Colonic mucosa (tissue), 4 donors: ENCODE results near the gene C2orf66. TPM values are rescaled to one million over a fixed set of nuclear protein-coding genes. Genes with fewer than 3 reads are reported as not detected.

Source experiments
- DNase-seq: peaks from one replicate; pipeline ENCODE4 v3.0.0-alpha.2; 2020
- H3K27ac ChIP-seq: fragments of 200-600 bp; one replicate; pipeline ENCODE4 v1.8.0; 2021
- H3K27me3 ChIP-seq: fragments of 200-600 bp; one replicate; pipeline ENCODE4 v1.8.0; 2021
- H3K36me3 ChIP-seq: fragments of 200-600 bp; one replicate; pipeline ENCODE4 v1.8.0; 2021
- H3K4me1 ChIP-seq: fragments of 200-600 bp; one replicate; pipeline ENCODE4 v1.8.0; 2021; ENCODE audit warnings: mild to moderate bottlenecking
- H3K4me3 ChIP-seq: fragments of 200-600 bp; one replicate; pipeline ENCODE4 v1.8.0; 2021
- H3K9ac ChIP-seq, 2 donors: one replicate each; pipeline ENCODE4 v1.7.0; 2013; ENCODE audit warnings: control low read depth in 2 of 2, low read depth in 2 of 2, low read length in 2 of 2
- H3K9me3 ChIP-seq: fragments of 200-600 bp; one replicate; pipeline ENCODE4 v1.8.0; 2021
- CTCF ChIP-seq: fragments of 200-600 bp; IDR thresholded peaks from one replicate; pipeline ENCODE4 v1.8.0; 2022; ENCODE audit warnings: antibody characterized with exemption, mild to moderate bottlenecking
- intact Hi-C: fragments of 100-400 bp; cut with DNase I; formaldehyde crosslinking; loops from one replicate; pipeline ENCODE4 v1.14.1; 2022
- total RNA-seq, 2 donors: library from RNA; stranded (reverse); fragmentation: NEBNext Ultra II Directional in 1 of 2; extraction: Animal tissue kit (Norgen Biotek cat#: 25700) in 1 of 2; gene quantifications; one replicate each; pipeline ENCODE4 v1.2.1, GENCODE V29; 2021
- donor health status: healthy.
- donor health status: DM: no; HTN: no; CAD: no.
- donor health status: DM: no; HTN: no; CAD: no.

The C2orf66 gene
- total RNA-seq, 2 donors from 2014 or later = 0.19 TPM; not detected in 1

GRCh38 chr2:196827356-196827755 lies 18.2 kb upstream of the C2orf66 start:
- Histone ChIP-seq H3K4me3 (no peak overlapping the region), H3K4me1 (no peaks in the 10 kb centered on the region), H3K9me3 (no peaks in the 10 kb centered on the region), H3K27me3 (no peaks in the 10 kb centered on the region), H3K9ac (no peak overlapping the region), H3K36me3 (no peaks in the 10 kb centered on the region), H3K27ac (no peak overlapping the region)
- intact Hi-C loops = no loop called here
- no peak for DNase-seq
- TF ChIP-seq CTCF = no peak

- Histone ChIP-seq H3K4me3 (no peak overlapping the region), H3K9ac (no peak overlapping the region), H3K36me3 (no peaks in the 10 kb centered on the region), H3K27me3 (no peaks in the 10 kb centered on the region), H3K4me1 (no peaks in the 10 kb centered on the region), H3K9me3 (no peaks in the 10 kb centered on the region), H3K27ac (no peak overlapping the region)
- intact Hi-C loops = no loop called here
- TF ChIP-seq CTCF = no peak
- no peak for DNase-seq
Observed at GRCh38 chr2:196823750-196824522, 14.8 kb upstream of the C2orf66 start.

GRCh38 chr2:196821195-196821594 lies 12.0 kb upstream of the C2orf66 start:
- DNase-seq = no peak
- no peak overlapping the region for H3K27ac ChIP-seq
- no peak for TF ChIP-seq CTCF

GRCh38 chr2:196808083-196808665 lies 981 bp downstream of the C2orf66 start:
- TF ChIP-seq CTCF = no peak

More at GRCh38 chr2:196821195-196821594, 12.0 kb upstream of the C2orf66 start:
- Histone ChIP-seq H3K27me3 (no peaks in the 10 kb centered on the region), H3K9ac (no peak overlapping the region), H3K9me3 (no peaks in the 10 kb centered on the region), H3K4me3 (no peak overlapping the region), H3K36me3 (no peaks in the 10 kb centered on the region), H3K4me1 (no peaks in the 10 kb centered on the region)
- intact Hi-C loops = no loop called here

GRCh38 chr2:196804381-196804780 lies 4.8 kb downstream of the C2orf66 start:
- Histone ChIP-seq H3K4me3 (no peak overlapping the region), H3K27ac (no peak overlapping the region), H3K27me3 (no peaks in the 10 kb centered on the region), H3K4me1 (no peaks in the 10 kb centered on the region), H3K36me3 (no peaks in the 10 kb centered on the region), H3K9ac (no peak overlapping the region), H3K9me3 (no peaks in the 10 kb centered on the region)
- TF ChIP-seq CTCF = no peak
- DNase-seq = no peak
- intact Hi-C loops = no loop called here

More at GRCh38 chr2:196808083-196808665, 981 bp downstream of the C2orf66 start:
- no peak for DNase-seq
- Histone ChIP-seq H3K9me3 (no peaks in the 10 kb centered on the region), H3K4me1 (no peaks in the 10 kb centered on the region), H3K4me3 (no peak overlapping the region), H3K36me3 (no peaks in the 10 kb centered on the region), H3K27me3 (no peaks in the 10 kb centered on the region), H3K9ac (no peak overlapping the region), H3K27ac (no peak overlapping the region)
- intact Hi-C loops = no loop called here
